Neuronal stem cell (in vitro differentiated cells): ENCODE results near the gene ZSCAN29. TPM values are rescaled to one million over a fixed set of nuclear protein-coding genes. Genes with fewer than 3 reads are reported as not detected.

Experiments used
- DNase-seq: peaks from one replicate; pipeline ENCODE4 v3.0.0-alpha.2; 2013; ENCODE audit warnings: low spot score
- H2AFZ ChIP-seq: one replicate; pipeline ENCODE4 v1.6.1; 2013; ENCODE audit warnings: mild to moderate bottlenecking, low read length, inconsistent platforms
- H2AK5ac ChIP-seq: 2 replicates; pipeline ENCODE4 v1.6.1; 2013; ENCODE audit warnings: low read depth, mild to moderate bottlenecking, inconsistent platforms, low read length, moderate library complexity, mixed read lengths
- H2BK120ac ChIP-seq: 2 replicates; pipeline ENCODE4 v1.6.1; 2013; ENCODE audit warnings: low read depth, mild to moderate bottlenecking, inconsistent platforms, low read length, moderate library complexity, mixed read lengths
- H2BK12ac ChIP-seq: one replicate; pipeline ENCODE4 v1.6.1; 2013; ENCODE audit warnings: low read length, inconsistent platforms
- H2BK15ac ChIP-seq: 2 replicates; pipeline ENCODE4 v1.6.1; 2013; ENCODE audit warnings: mild to moderate bottlenecking, low read length, inconsistent platforms, mixed read lengths
- H2BK5ac ChIP-seq: one replicate; pipeline ENCODE4 v1.6.1; 2013; ENCODE audit warnings: inconsistent platforms, mild to moderate bottlenecking, low read length, moderate library complexity
- H3K14ac ChIP-seq: one replicate; pipeline ENCODE4 v1.6.1; 2013; ENCODE audit warnings: low read length, inconsistent platforms
- H3K18ac ChIP-seq: 2 replicates; pipeline ENCODE4 v1.6.1; 2013; ENCODE audit warnings: low read length, inconsistent platforms
- H3K23ac ChIP-seq: 2 replicates; pipeline ENCODE4 v1.6.1; 2013; ENCODE audit warnings: low read depth, mild to moderate bottlenecking, mixed read lengths, low read length, inconsistent platforms; ENCODE audit not compliant: poor library complexity
- H3K27ac ChIP-seq: replicated peaks from 3 replicates; pipeline ENCODE4 v1.5.1; 2013; ENCODE audit warnings: low read length, inconsistent platforms
- H3K27me3 ChIP-seq, 3 experiments: 2 replicates each; pipeline ENCODE4 v1.6.1; 2013; ENCODE audit warnings: low read length in 3 of 3, mild to moderate bottlenecking in 2 of 3, inconsistent platforms in 1 of 3, low read depth in 1 of 3, mixed read lengths in 1 of 3, moderate library complexity in 1 of 3; ENCODE audit not compliant: control insufficient read depth in 3 of 3, insufficient read depth in 3 of 3
- H3K36me3 ChIP-seq, 2 donors: replicated peaks in 1 of 2; 2 replicates each; pipeline ENCODE4 v1.6.1; 2013; ENCODE audit warnings: low read length in 2 of 2; ENCODE audit not compliant: control insufficient read depth in 2 of 2, insufficient read depth in 2 of 2
- H3K4ac ChIP-seq: 2 replicates; pipeline ENCODE4 v1.6.1; 2013; ENCODE audit warnings: inconsistent platforms, mild to moderate bottlenecking, low read length, moderate library complexity
- H3K4me1 ChIP-seq, 2 donors: 1 replicate in 1 of 2; 2 replicates in 1 of 2; pipeline ENCODE4 v1.6.1; 2013; ENCODE audit warnings: low read length in 2 of 2, low read depth in 1 of 2; ENCODE audit not compliant: control insufficient read depth in 2 of 2, insufficient read depth in 1 of 2
- H3K4me2 ChIP-seq: one replicate; pipeline ENCODE4 v1.6.1; 2013; ENCODE audit warnings: mild to moderate bottlenecking, low read length, inconsistent platforms; ENCODE audit not compliant: insufficient read depth, poor library complexity, severe bottlenecking
- H3K4me3 ChIP-seq, 2 donors: 2 replicates each; pipeline ENCODE4 v1.5.1; 2013; ENCODE audit warnings: low read length in 2 of 2, mild to moderate bottlenecking in 2 of 2, inconsistent platforms in 1 of 2, moderate library complexity in 1 of 2
- H3K79me1 ChIP-seq: one replicate; pipeline ENCODE4 v1.6.1; 2013; ENCODE audit warnings: low read depth, mild to moderate bottlenecking, inconsistent platforms, low read length, moderate library complexity
- H3K9ac ChIP-seq: one replicate; pipeline ENCODE4 v1.6.1; 2013; ENCODE audit warnings: mild to moderate bottlenecking, low read depth, low read length, inconsistent platforms; ENCODE audit not compliant: poor library complexity
- H3K9me3 ChIP-seq, 2 donors: replicated peaks in 1 of 2; 2 replicates each; pipeline versions ENCODE3 to v1.6.1; 2013; ENCODE audit warnings: low read length in 2 of 2, mild to moderate bottlenecking in 2 of 2, inconsistent platforms in 1 of 2, low read depth in 1 of 2, mixed read lengths in 1 of 2, moderate library complexity in 1 of 2; ENCODE audit not compliant: control insufficient read depth in 2 of 2, insufficient read depth in 1 of 2
- H4K8ac ChIP-seq: one replicate; pipeline ENCODE4 v1.6.1; 2013; ENCODE audit warnings: low read depth, mild to moderate bottlenecking, inconsistent platforms, low read length, moderate library complexity
- H4K91ac ChIP-seq: one replicate; pipeline ENCODE4 v1.6.1; 2013; ENCODE audit warnings: low read length, low read depth, mild to moderate bottlenecking, inconsistent platforms; ENCODE audit not compliant: poor library complexity
- WGBS, 2 donors: extraction: QIAGEN DNeasy Blood & Tissue Kit; methylation state at CpG; one replicate each; pipeline ENCODE4 v1.1.7; 2013; ENCODE audit warnings: missing lambda C conversion rate in 2 of 2, mixed read lengths in 1 of 2; ENCODE audit not compliant: insufficient read length in 2 of 2, insufficient replicate concordance in 1 of 2; ENCODE audit errors: extremely low coverage in 2 of 2; 5-methylcytosine and 5-hydroxymethylcytosine counted together
- polyA plus RNA-seq, 2 experiments: library from polyadenylated mRNA; stranded (reverse); fragments of 200-250 nt; gene quantifications; one replicate each; pipeline ENCODE4 v1.2.3, GENCODE V29; 2013

The ZSCAN29 gene
- 21.3 TPM for polyA plus RNA-seq (2013, experiment 1 of 2)
- polyA plus RNA-seq (2013, experiment 2 of 2) = 22.1 TPM

DNA sequence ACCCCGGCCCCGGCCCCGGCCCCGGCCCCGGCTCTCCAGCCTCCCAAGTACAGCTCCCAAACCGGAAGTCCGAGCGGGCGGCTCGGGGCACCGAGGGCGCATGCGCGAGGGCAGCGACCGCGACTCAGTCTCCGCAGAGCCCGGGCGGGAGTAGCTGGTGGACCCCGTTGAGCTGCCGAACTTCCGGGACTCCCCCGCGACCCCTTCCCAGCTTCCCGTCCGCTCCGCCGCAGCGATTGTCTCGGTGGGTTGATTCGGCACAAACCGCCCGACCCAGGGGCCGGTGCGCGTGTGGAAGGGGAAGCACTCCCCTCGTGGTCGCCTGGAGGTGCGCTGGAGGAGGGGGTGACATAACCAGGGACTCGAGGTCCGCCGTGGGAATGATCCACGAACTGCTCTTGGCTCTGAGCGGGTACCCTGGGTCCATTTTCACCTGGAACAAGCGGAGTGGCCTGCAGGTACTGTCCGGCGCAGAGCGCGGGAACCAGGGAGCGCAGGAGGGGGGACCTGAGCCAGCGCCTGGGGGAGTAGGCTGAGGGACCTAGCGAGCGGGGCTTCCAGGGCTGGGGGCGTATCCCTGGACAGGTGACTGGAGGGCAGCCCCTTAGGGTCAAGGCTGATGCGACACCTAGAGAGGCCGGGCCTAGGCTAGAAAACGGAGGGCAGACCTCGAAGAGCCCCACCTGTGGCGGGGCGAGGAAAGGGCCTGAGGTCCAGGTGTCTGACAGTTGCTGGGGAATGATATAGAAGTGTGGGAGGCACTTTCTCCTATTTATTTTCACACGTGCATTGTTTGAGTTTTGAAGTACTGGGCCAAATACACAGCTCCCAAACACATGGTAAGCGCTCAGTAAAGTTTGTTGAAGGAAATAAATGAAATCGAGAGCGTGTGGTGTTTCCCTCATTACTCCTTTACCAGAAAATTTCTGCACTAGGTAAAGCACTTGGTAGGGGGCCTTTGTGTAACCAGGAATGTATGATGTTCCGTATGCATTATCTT lies at the start of gene ZSCAN29, which contains the start of gene TUBGCP4:
Gene ZSCAN29, minus strand, starts transcription at position 69 of the 1,000 bp plus-strand sequence. CDS start 1,130 bp downstream, outside the sequence.
Gene TUBGCP4, plus strand, starts transcription at position 127 of the 1,000 bp plus-strand sequence. Its CDS starts 254 bp downstream, at position 381.
- no peak within 1 kb of the TSS for H2BK15ac ChIP-seq
- H3K27ac ChIP-seq = peak within 1 kb of the TSS; percentile 76
- peak within 1 kb of the TSS; percentile 97 for H3K18ac ChIP-seq
- H3K4me1 ChIP-seq = peaks cover 4 to 6% of the 10 kb centered on the region in 2 donors
- H3K9me3 ChIP-seq = peaks cover 2 to 21% of the 10 kb centered on the region in 2 donors
- H4K91ac ChIP-seq = no peak within 1 kb of the TSS
- H3K14ac ChIP-seq = peak within 1 kb of the TSS; percentile 75
- H3K27me3 ChIP-seq = no peaks in the 10 kb centered on the region
- DNase-seq = peak; percentile 90
- no peak within 1 kb of the TSS for H4K8ac ChIP-seq
- peaks cover 8% of the 10 kb centered on the region for H3K79me1 ChIP-seq
- peak within 1 kb of the TSS; percentile 83 for H3K4me2 ChIP-seq
- H3K4me3 ChIP-seq = peak within 1 kb of the TSS; percentile 80 to 92
- no CpG with 5 or more reads among the region's 66 CpGs for WGBS, 2 donors
- H2BK5ac ChIP-seq = peak within 1 kb of the TSS; percentile 93
- no peak within 1 kb of the TSS for H2AK5ac ChIP-seq
- no peak within 1 kb of the TSS for H2BK12ac ChIP-seq
- H2AFZ ChIP-seq = peak within 1 kb of the TSS; percentile 97
- peak within 1 kb of the TSS; percentile 95 for H3K9ac ChIP-seq
- H3K36me3 ChIP-seq = peaks cover 11 to 51% of the 10 kb centered on the region in 2 donors
- peak within 1 kb of the TSS; percentile 90 for H3K23ac ChIP-seq
- H2BK120ac ChIP-seq = no peak within 1 kb of the TSS
- no peak within 1 kb of the TSS for H3K4ac ChIP-seq

- H3K9ac ChIP-seq = no peak overlapping the region
These were observed 49.6 kb upstream of the ZSCAN29 start for GRCh38 chr15:43420435-43420834.

DNA sequence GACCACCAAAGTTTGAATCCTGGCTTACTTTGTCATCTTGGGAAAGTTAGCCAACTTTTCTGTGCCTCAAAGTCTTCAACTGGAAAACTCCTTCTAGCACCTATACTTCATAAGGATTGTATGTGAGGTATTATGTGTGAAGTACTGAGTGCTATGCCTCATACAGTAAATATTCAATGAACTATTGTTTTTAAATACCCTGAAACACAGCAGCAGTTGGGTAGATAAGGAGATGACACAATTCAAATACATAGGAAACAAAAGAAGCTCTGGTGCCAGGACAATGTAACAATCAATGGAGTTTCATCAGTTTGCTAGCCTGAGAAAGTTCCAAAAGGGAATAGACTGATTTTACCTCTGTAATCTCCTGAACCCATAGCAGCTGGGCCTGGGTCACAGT lies 43.4 kb upstream of the ZSCAN29 start:
- no peak overlapping the region for H3K14ac ChIP-seq
- H3K27me3 ChIP-seq = no peaks in the 10 kb centered on the region
- H3K18ac ChIP-seq = no peak overlapping the region
- H3K4me3 ChIP-seq = no peak overlapping the region
- H3K9ac ChIP-seq = no peak overlapping the region
- H3K36me3 ChIP-seq = peaks cover 38 to 98% of the 10 kb centered on the region in 2 donors
- H2BK120ac ChIP-seq = no peak overlapping the region
- H2BK15ac ChIP-seq = no peak overlapping the region
- no peaks in the 10 kb centered on the region for H3K79me1 ChIP-seq
- H4K91ac ChIP-seq = no peak overlapping the region
- no peak overlapping the region for H3K23ac ChIP-seq
- H3K4me1 ChIP-seq = no peaks in the 10 kb centered on the region
- no peak overlapping the region for H3K4ac ChIP-seq
- no peak overlapping the region for H3K27ac ChIP-seq
- H2BK12ac ChIP-seq = no peak overlapping the region
- no peak overlapping the region for H2BK5ac ChIP-seq
- DNase-seq = no peak
- H2AK5ac ChIP-seq = no peak overlapping the region
- H3K9me3 ChIP-seq = peaks cover 0 to 2% of the 10 kb centered on the region in 2 donors
- no peak overlapping the region for H2AFZ ChIP-seq
- no peak overlapping the region for H3K4me2 ChIP-seq
- H4K8ac ChIP-seq = no peak overlapping the region

More at GRCh38 chr15:43420435-43420834, 49.6 kb upstream of the ZSCAN29 start:
- Histone ChIP-seq H3K4me1 (no peaks in the 10 kb centered on the region), H3K4me2 (no peak overlapping the region), H2AFZ (no peak overlapping the region), H3K9me3 (no peaks in the 10 kb centered on the region), H2BK5ac (no peak overlapping the region), H2BK120ac (no peak overlapping the region), H2AK5ac (no peak overlapping the region), H2BK12ac (no peak overlapping the region), H4K8ac (no peak overlapping the region), H2BK15ac (no peak overlapping the region), H3K4me3 (no peak overlapping the region), H3K79me1 (no peaks in the 10 kb centered on the region), H4K91ac (no peak overlapping the region), H3K14ac (no peak overlapping the region), H3K18ac (no peak overlapping the region), H3K36me3 (peaks cover 40 to 98% of the 10 kb centered on the region in 2 donors), H3K23ac (no peak overlapping the region), H3K4ac (no peak overlapping the region), H3K27ac (no peak overlapping the region), H3K27me3 (no peaks in the 10 kb centered on the region)
- DNase-seq = no peak
- WGBS, 2 donors = no CpG with 5 or more reads among the region's 10 CpGs

- no peaks in the 10 kb centered on the region for H3K79me1 ChIP-seq
- H3K9me3 ChIP-seq = peaks cover 0 to 2% of the 10 kb centered on the region in 2 donors
- no peak overlapping the region for H3K4ac ChIP-seq
- H2BK5ac ChIP-seq = no peak overlapping the region
- H2AK5ac ChIP-seq = no peak overlapping the region
- H3K14ac ChIP-seq = no peak overlapping the region
- no peak overlapping the region for H2BK12ac ChIP-seq
- H3K27ac ChIP-seq = no peak overlapping the region
- no peaks in the 10 kb centered on the region for H3K4me1 ChIP-seq
- no peak overlapping the region for H3K4me3 ChIP-seq
- no peaks in the 10 kb centered on the region for H3K27me3 ChIP-seq
- H3K18ac ChIP-seq = no peak overlapping the region
- no peak overlapping the region for H2BK120ac ChIP-seq
- peaks cover 50 to 100% of the 10 kb centered on the region in 2 donors for H3K36me3 ChIP-seq
- no peak overlapping the region for H3K4me2 ChIP-seq
- no peak overlapping the region for H2AFZ ChIP-seq
- DNase-seq = no peak
- H4K91ac ChIP-seq = no peak overlapping the region
- H2BK15ac ChIP-seq = no peak overlapping the region
- H4K8ac ChIP-seq = no peak overlapping the region
- H3K23ac ChIP-seq = no peak overlapping the region
- H3K9ac ChIP-seq = no peak overlapping the region
- no CpG with 5 or more reads among the region's 1 CpG for WGBS, 2 donors
These were observed 41.3 kb upstream of the ZSCAN29 start for GRCh38 chr15:43412096-43412495.
